Activated naive CD8-positive, alpha-beta T cell treated with anti-CD3 and anti-CD28 coated beads, Interleukin-2, amount 50 U/mL, for 16 hours (primary cell): ENCODE results near the gene RHBDF2.

Source experiments
- DNase-seq: peaks from one replicate; pipeline ENCODE4 v3.0.0-alpha.2; 2020; ENCODE audit warnings: low read depth, low spot score

The RHBDF2 gene

DNA sequence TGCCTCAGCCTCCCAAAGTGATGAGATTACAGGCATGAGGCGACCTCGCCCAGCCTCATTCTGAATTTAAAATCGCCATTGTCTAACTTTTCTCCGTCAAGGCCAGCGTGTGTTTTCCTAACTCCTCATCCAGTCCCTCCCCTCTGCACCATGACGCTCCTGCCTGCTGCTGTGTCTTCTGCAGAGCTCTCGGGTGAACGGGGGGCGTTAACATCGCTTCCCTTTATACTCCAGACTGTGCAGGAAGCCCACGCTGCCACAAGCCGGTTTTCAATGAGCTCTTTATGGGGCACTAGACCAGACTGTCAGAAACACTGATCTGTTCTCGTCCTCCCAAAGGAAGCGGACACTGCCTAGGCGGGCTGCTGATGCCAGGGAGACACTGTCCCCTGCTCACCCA, 20.6 kb downstream of the RHBDF2 start:
- DNase-seq: no peak

DNA sequence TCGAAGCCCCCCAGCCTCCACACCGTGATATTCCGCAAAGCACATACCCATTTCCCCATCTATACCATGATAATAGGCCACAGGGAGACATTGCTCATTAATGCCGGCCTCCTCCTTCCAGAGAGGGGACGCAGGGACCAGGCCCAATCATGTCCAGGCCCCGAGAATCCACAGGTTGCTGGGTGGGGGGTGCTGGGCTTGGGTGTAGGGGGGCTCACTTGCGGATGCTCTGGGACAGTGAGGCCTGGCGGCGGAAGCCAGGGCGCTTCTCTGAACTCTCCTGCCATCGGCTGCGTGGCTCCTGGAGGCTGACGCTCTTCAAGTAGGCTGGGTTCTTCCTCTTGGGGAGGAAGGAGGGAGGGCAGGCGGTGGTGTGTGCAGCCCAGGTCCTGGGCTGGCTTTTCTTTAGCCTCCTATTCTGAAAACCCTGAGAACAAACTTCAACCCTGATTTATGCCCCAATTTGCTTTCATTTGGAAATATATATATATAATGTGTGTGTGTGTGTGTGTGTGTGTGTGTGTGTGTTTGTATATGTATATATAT, 21.6 kb downstream of the RHBDF2 start:
- no peak for DNase-seq

DNA sequence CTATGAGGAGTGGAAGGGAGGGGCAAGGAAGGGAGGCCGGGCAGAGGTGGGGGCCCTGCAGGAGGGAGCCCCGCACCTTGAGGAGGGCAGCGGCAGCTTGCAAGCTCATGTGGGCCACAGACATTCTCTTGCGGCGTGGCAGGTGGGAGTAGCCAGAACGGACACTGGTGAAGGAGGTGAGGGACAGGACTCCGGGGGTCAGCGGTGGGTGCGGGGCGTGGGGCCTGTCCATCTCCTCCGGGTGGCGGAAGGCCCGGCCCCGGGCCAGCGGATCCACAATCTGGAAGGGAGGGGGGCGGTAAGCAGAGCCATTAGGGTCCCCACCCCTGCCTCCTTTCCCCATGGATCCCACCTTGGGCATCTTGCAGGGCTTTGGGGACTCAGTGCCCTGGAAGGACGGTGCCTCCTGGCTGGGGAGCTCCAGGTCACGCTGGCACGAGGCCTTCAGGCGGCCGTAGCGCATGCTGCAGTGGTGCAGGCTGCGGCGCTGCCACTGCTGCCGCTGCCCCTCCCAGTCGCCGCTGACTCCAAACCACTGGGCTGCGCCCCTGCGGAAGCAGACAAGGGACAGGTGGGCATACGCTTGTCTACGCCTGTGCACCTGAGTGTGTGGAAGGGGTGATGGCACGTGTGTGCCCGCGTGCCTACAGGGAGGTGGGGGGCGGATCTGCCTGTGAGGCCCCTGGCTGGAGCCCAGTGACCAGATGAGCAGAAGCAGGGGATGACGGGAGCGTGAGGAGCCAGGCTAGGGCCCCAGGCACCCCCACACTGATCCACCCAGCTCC, 22.3 kb downstream of the RHBDF2 start:
- no peak for DNase-seq

GRCh38 chr17:76478097-76478496, 23.1 kb downstream of the RHBDF2 start:
- no peak for DNase-seq

- no peak for DNase-seq
Observed at GRCh38 chr17:76477576-76477975, 23.6 kb downstream of the RHBDF2 start.

- no peak for DNase-seq
Observed at GRCh38 chr17:76476736-76477135, 24.5 kb downstream of the RHBDF2 start.

DNA sequence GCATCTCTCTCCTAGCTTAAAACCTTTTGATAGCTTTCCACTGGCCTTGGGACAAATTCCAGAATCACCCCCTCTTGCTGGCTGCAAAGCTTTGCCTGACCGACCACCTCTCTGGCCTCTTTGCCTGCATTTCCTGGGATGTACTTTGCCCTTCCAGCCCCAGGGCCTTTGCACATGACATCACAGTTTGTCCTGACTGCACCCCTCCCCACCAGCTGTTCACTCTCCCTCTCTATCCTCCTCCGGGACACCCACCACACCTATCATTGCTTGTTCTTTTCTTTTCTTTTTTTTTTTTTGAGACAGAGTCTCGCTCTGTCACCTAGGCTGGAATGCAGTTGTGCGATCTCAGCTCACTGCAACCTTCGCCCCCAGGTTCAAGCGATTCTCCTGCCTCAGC, 25.9 kb downstream of the RHBDF2 start:
- no peak for DNase-seq

DNA sequence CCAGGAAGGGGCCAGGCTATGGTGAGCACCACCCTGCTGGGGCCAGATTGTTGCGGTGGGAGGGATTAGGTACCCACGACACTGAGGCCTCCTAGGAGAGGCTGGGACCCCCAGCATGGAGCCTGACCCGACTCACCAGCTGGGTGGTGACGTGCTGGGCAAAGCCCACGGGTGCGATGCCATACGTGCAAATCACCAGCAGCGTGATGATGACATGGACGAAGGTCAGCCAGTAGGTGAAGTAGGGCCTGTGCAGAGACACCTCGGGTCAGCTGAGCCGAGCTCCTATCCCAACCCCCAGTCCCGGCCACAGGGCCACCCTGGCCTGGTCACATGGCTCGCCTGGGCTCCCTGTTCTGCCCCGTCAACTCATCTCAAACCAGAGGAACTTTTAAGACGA, 26.3 kb downstream of the RHBDF2 start:
- DNase-seq: no peak

GRCh38 chr17:76474238-76474637, 27.0 kb downstream of the RHBDF2 start:
- no peak for DNase-seq

- no peak for DNase-seq
Observed at GRCh38 chr17:76473541-76473985, 27.7 kb downstream of the RHBDF2 start.

GRCh38 chr17:76472726-76473125, 28.5 kb downstream of the RHBDF2 start:
- DNase-seq: no peak

- DNase-seq: no peak
Observed at GRCh38 chr17:76472258-76472645, 29.0 kb downstream of the RHBDF2 start.

DNA sequence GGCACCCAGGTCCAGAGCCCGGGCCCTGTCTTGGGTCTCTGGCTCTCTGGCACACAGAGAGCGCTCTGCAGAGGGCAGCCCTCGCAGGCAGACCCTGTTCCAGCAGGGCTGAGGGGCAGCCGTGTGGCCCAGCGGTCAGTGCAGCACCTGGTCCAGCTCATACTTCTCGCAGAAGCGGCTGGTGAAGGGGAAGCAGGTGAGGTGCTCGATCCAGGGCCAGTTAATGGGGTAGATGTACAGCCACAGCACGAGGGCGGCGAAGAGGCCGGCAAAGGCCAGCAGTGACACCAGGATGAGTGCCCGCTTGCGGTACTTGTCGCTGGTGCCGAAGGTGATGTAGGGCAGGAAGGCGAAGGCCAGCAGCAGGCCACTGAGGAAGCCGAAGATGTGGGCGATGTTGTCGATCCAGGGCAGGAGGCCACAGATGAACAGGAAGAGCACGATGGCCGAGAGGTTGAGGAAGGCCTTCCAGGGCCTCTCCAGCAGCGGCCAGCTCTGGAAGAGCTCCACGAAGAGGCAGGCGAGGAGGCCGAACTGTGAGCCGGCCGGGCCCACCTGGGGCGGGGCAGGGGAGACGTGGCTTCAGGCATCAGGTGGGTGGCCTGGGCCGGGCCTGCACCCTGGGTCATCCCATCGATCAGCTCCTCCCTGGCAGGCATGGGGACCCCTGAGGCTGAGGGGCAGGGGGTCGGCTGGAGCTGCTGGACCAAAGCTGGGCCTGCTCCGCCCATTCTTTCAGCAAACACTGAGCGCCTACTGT, 29.5 kb downstream of the RHBDF2 start:
- DNase-seq: no peak

- DNase-seq: no peak
Observed at GRCh38 chr17:76469991-76470739, 31.1 kb downstream of the RHBDF2 start.

GRCh38 chr17:76469076-76469990, 31.9 kb downstream of the RHBDF2 start:
- DNase-seq: no peak

DNA sequence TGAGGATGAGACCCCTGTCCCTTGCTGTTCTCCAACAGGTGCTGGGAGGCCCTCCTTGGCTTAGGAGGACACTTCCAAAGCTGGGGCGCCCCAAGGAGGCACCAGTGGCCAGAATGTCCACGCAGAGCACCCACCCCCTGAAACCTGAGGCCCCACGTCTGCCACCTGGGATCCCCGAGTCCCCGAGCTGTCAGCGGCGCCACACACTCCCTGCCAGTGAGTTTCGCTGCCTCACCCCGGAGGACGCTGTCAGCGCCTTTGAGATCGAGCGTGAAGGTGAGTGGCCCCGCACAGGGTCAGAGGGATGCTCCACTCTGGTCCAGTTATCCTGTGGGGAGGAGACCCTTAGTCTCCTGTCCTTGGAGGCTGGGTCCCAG, 32.6 kb downstream of the RHBDF2 start:
- no peak for DNase-seq

DNA sequence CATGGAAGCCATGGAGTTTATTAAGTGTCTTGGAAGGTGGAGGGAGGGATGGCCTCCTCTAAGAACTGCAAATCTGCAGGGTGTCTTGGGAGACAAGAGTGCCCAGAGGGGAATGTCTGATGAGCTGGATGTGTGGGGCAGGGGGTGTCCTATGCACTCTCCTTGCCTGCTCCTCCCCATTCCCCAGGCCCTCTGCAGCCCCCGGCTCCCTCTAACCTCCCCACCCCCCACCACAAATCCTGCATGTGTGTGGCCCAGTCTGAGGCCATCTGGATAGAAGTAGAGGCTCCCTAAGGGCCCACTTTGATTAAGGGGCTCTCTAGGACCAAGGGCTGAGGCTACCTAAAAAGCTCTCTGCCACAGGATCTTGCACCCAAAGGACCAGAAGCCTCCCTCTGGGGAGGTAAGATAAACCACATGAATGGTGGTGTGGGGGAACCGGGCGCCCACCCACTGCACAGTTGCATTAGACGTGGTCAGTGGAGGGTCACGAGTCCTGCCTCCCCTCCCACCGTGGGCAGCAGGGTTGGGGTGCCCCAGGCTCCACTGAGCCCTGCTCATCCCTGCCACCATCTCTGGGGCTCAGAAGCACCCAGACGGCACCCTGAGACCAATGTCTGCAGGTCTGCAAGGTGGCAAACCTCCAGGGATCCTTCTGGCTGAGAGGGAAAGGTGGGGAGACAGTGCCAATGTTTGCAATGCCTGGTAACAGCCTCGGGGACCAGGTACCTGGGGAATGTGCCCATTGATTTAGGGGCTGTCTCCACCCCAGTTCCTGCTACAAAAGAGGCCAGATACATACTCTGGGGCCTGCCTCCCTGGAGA, 33.2 kb downstream of the RHBDF2 start:
- no peak for DNase-seq

GRCh38 chr17:76467366-76467765, 33.9 kb downstream of the RHBDF2 start, which contains the start of gene AANAT:
TSS of gene AANAT (plus strand) at chr17:76467603. CDS start at chr17:76468747, 1,144 bp downstream.
- no peak for DNase-seq

- DNase-seq: no peak
Observed at GRCh38 chr17:76466775-76467130, 34.5 kb downstream of the RHBDF2 start.
